ENCODE results near the gene ATP5MC2. TPM values are rescaled to one million over a fixed set of nuclear protein-coding genes. Genes with fewer than 3 reads are reported as not detected.
A peak's percentile ranks its signal among the peaks of the same experiment; 100 is the strongest.
"Not testable (repeated sequence)": the region's sequence is repeated elsewhere in the genome, so short reads cannot be mapped to it uniquely, and the experiment has no call there.

The ATP5MC2 gene
- total RNA-seq, 2 experiments from 2014 or later = 341 to 347 TPM

- CTCF ChIA-PET = interaction anchor here (0.8 to 2.2 kb wide), 2 partner anchors 9 to 176 kb away, joined by 4 to 7 read pairs; partner anchors contain the start of gene ATP5MC2
- POLR2A ChIA-PET = no interaction called here
- Mint-ChIP-seq H3K4me3 (no peak overlapping the region), H3K36me3 (ENCODE audit: low read depth) (no peaks in the 10 kb centered on the region), H3K9me3 (no peaks in the 10 kb centered on the region), H3K27me3 (peaks cover 19% of the 10 kb centered on the region), H3K27ac (no peak overlapping the region), H3K4me1 (no peaks in the 10 kb centered on the region)
- DNase-seq = no peak
These were observed 8.9 kb upstream of the ATP5MC2 start for GRCh38 chr12:53684654-53685220.

DNA sequence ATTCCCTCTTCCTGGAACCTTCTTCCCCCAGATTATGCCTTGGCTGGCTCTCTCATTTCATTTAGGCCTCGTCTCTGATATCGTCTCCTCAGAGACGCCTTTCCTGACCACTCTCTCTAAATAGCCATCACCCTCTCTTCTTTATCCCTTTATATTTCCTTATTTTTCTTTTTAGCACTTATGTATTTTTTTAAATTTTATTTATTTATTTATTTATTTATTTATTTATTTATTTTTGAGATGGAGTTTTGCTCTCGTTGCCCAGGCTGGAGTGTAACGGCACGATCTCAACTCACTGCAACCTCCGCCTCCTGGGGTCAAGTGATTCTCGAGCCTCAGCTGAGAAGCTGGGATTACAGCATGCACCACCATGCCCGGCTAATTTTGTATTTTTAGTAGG lies 8.1 kb upstream of the ATP5MC2 start:
- CTCF ChIA-PET = interaction anchor here (0.9 to 2.2 kb wide), 2 partner anchors 9 to 14 kb away, joined by 3 to 7 read pairs; partner anchors contain the start of gene ATP5MC2

GRCh38 chr12:53683494-53683893 lies 7.6 kb upstream of the ATP5MC2 start:
- H3K36me3 Mint-ChIP-seq (ENCODE audit: low read depth) = no peaks in the 10 kb centered on the region
- no peak overlapping the region for H3K4me3 Mint-ChIP-seq
- no peak overlapping the region for H3K27ac Mint-ChIP-seq
- H3K9me3 Mint-ChIP-seq = no peaks in the 10 kb centered on the region
- peaks cover 27% of the 10 kb centered on the region for H3K27me3 Mint-ChIP-seq
- no peaks in the 10 kb centered on the region for H3K4me1 Mint-ChIP-seq
- ChIA-PET CTCF (interaction anchor here (0.7 to 2.2 kb wide), 3 partner anchors 8 to 63 kb away, joined by 3 to 7 read pairs (median 3); partner anchors contain the start of gene ATP5MC2), POLR2A (interaction anchor here (1.4 kb wide), 1 partner anchor 19 kb away, joined by 3 read pairs; no protein-coding TSS in a partner anchor)
- DNase-seq = no peak

More for the DNA sequence above, 8.1 kb upstream of the ATP5MC2 start:
- H3K27ac Mint-ChIP-seq = no peak overlapping the region
- H3K36me3 Mint-ChIP-seq (ENCODE audit: low read depth) = no peaks in the 10 kb centered on the region
- peaks cover 25% of the 10 kb centered on the region for H3K27me3 Mint-ChIP-seq
- no peaks in the 10 kb centered on the region for H3K9me3 Mint-ChIP-seq
- no peak overlapping the region for H3K4me3 Mint-ChIP-seq
- POLR2A ChIA-PET = interaction anchor here (1.4 kb wide), 1 partner anchor 19 kb away, joined by 3 read pairs; no protein-coding TSS in a partner anchor
- DNase-seq = no peak
- H3K4me1 Mint-ChIP-seq = no peaks in the 10 kb centered on the region

GRCh38 chr12:53680061-53680460 lies 4.2 kb upstream of the ATP5MC2 start:
- POLR2A ChIA-PET; DNase-seq; H3K4me3 Mint-ChIP-seq; H3K27ac Mint-ChIP-seq; H3K36me3 Mint-ChIP-seq (ENCODE audit: low read depth); H3K9me3 Mint-ChIP-seq: not testable (repeated sequence)
- Mint-ChIP-seq H3K27me3 (peaks cover 38% of the 10 kb centered on the region), H3K4me1 (peaks cover 12% of the 10 kb centered on the region)
- CTCF ChIA-PET = interaction anchor here (0.7 to 1.0 kb wide), 2 partner anchors 63 to 66 kb away, joined by 3 read pairs; no protein-coding TSS in a partner anchor

DNA sequence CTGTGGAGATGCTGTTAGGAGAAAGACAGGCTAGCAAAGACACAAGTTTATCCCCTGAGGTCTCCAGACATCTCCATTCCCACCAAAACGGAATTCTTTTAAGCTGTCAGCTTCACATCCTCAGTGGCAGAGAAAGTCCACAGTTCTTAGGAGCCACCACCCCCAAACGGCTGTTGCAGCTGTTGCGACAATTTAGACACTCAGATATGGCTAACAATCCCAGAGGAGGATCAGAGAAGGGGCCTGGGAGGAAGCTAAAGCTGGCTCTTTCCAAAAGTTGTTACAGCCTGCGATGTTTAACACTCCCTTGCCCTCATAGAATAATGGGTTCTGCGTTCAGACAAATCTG lies 1.9 kb upstream of the ATP5MC2 start:
- H3K4me1 Mint-ChIP-seq = peaks cover 29% of the 10 kb centered on the region
- no peak overlapping the region for H3K27ac Mint-ChIP-seq
- H3K36me3 Mint-ChIP-seq (ENCODE audit: low read depth) = peaks cover 19% of the 10 kb centered on the region
- CTCF ChIA-PET = interaction anchor here (0.6 to 5.2 kb wide), 8 partner anchors 10 to 602 kb away, joined by 3 to 71 read pairs (median 4); partner anchors contain the start of gene CBX5
- H3K27me3 Mint-ChIP-seq = peaks cover 32% of the 10 kb centered on the region
- peak overlapping the region; percentile 30 for H3K4me3 Mint-ChIP-seq
- no peak for DNase-seq
- no peaks in the 10 kb centered on the region for H3K9me3 Mint-ChIP-seq
- POLR2A ChIA-PET = interaction anchor here (1.0 to 1.4 kb wide), 3 partner anchors 11 to 135 kb away, joined by 3 to 4 read pairs (median 3); no protein-coding TSS in a partner anchor

GRCh38 chr12:53677016-53677799 lies 1.3 kb upstream of the ATP5MC2 start:
- Mint-ChIP-seq H3K27ac (no peak overlapping the region), H3K36me3 (ENCODE audit: low read depth) (peaks cover 25% of the 10 kb centered on the region), H3K4me1 (peaks cover 35% of the 10 kb centered on the region), H3K9me3 (no peaks in the 10 kb centered on the region), H3K27me3 (peaks cover 32% of the 10 kb centered on the region), H3K4me3 (peak overlapping the region; percentile 85)
- DNase-seq = no peak
- CTCF ChIA-PET = interaction anchor here (0.6 to 5.2 kb wide), 13 partner anchors 10 to 603 kb away, joined by 3 to 71 read pairs (median 3); partner anchors contain the start of gene CBX5
- POLR2A ChIA-PET = interaction anchor here (1.0 to 3.3 kb wide), 5 partner anchors 11 to 134 kb away, joined by 3 to 34 read pairs (median 3); partner anchors contain the start of gene ATF7

DNA sequence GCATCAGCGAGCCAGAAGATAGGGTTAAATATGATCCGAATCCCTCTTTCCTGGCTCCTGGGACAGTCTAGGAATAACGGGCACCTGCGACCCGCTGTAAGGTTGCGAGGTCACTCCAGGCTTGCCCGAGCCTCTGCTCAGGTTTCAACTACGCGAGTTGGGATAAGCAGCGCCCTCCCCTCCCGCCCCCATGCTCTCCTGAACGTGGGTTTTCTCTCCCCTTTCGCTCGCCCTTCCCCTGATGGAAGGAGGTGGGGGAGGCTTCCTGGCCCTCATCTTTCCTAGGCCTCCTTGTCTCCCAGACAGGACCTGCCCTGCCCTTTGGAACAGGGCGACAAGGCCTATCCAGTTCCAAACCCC lies 753 bp upstream of the ATP5MC2 start:
- POLR2A ChIA-PET = interaction anchor here (1.0 to 3.3 kb wide), 13 partner anchors 10 to 177 kb away, joined by 3 to 34 read pairs (median 5); partner anchors contain the start of genes ATF7, CALCOCO1, MAP3K12 and TARBP2
- peak overlapping the region; percentile 85 for H3K4me3 Mint-ChIP-seq
- no peaks in the 10 kb centered on the region for H3K9me3 Mint-ChIP-seq
- H3K27me3 Mint-ChIP-seq = peaks cover 29% of the 10 kb centered on the region
- peak; percentile 24 for DNase-seq
- peaks cover 26% of the 10 kb centered on the region for H3K36me3 Mint-ChIP-seq (ENCODE audit: low read depth)
- no peak overlapping the region for H3K27ac Mint-ChIP-seq
- peaks cover 35% of the 10 kb centered on the region for H3K4me1 Mint-ChIP-seq
- CTCF ChIA-PET = interaction anchor here (0.5 to 5.2 kb wide), 19 partner anchors 11 to 673 kb away, joined by 3 to 71 read pairs (median 4); partner anchors contain the start of genes ATF7, PFDN5 and TARBP2

- ChIA-PET CTCF (interaction anchor here (0.6 to 5.2 kb wide), 38 partner anchors 8 to 1551 kb away, joined by 3 to 71 read pairs (median 4); partner anchors contain the start of genes ATF7, PFDN5, SMUG1 and SP1), POLR2A (interaction anchor here (0.7 to 3.3 kb wide), 16 partner anchors 10 to 330 kb away, joined by 3 to 34 read pairs (median 6); partner anchors contain the start of genes ATF7, CALCOCO1, MAP3K12 and SP1)
- H3K27ac Mint-ChIP-seq = peak overlapping the region; percentile 91
- peaks cover 28% of the 10 kb centered on the region for H3K27me3 Mint-ChIP-seq
- H3K9me3 Mint-ChIP-seq = no peaks in the 10 kb centered on the region
- peaks cover 40% of the 10 kb centered on the region for H3K4me1 Mint-ChIP-seq
- peak overlapping the region; percentile 85 for H3K4me3 Mint-ChIP-seq
- peaks cover 39% of the 10 kb centered on the region for H3K36me3 Mint-ChIP-seq (ENCODE audit: low read depth)
- DNase-seq = no peak
These were observed 744 bp downstream of the ATP5MC2 start for GRCh38 chr12:53674977-53675700.

GRCh38 chr12:53670971-53671370 lies 4.9 kb downstream of the ATP5MC2 start:
- H3K9me3 Mint-ChIP-seq = no peaks in the 10 kb centered on the region
- H3K27me3 Mint-ChIP-seq = no peaks in the 10 kb centered on the region
- no peak for DNase-seq
- peaks cover 58% of the 10 kb centered on the region for H3K36me3 Mint-ChIP-seq (ENCODE audit: low read depth)
- ChIA-PET POLR2A (no interaction called here), CTCF (interaction anchor here (1.4 to 1.7 kb wide), 2 partner anchors 13 to 128 kb away, joined by 3 to 7 read pairs; no protein-coding TSS in a partner anchor)
- H3K4me3 Mint-ChIP-seq = no peak overlapping the region
- no peak overlapping the region for H3K27ac Mint-ChIP-seq
- peaks cover 35% of the 10 kb centered on the region for H3K4me1 Mint-ChIP-seq

- H3K27me3 Mint-ChIP-seq = no peaks in the 10 kb centered on the region
- ChIA-PET POLR2A (no interaction called here), CTCF (interaction anchor here (1.4 to 1.7 kb wide), 2 partner anchors 13 to 127 kb away, joined by 3 to 7 read pairs; no protein-coding TSS in a partner anchor)
- no peaks in the 10 kb centered on the region for H3K9me3 Mint-ChIP-seq
- H3K36me3 Mint-ChIP-seq (ENCODE audit: low read depth) = peaks cover 65% of the 10 kb centered on the region
- peaks cover 31% of the 10 kb centered on the region for H3K4me1 Mint-ChIP-seq
- no peak overlapping the region for H3K4me3 Mint-ChIP-seq
- no peak overlapping the region for H3K27ac Mint-ChIP-seq
- no peak for DNase-seq
These were observed 5.6 kb downstream of the ATP5MC2 start for GRCh38 chr12:53670308-53670707.

DNA sequence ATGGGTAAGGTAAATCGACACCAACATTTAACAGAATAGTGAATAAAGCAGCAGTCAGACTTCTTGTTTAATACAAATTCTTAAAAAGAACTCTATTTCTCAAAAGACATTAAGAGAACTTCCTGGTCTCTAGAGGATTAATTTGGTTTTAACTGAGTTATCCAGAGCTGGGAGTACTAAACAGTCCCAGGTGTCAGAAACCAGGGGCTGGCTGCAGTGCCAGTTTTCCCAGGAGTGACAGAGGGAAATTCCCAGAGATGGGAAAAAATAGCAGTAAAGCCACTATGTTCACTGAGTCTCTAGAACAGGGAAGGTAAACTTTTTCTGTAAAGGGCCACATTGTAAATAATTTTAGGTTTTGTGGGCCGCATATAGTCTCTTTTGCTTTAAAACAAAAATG lies 8.8 kb downstream of the ATP5MC2 start:
- no peak for DNase-seq
- Mint-ChIP-seq H3K27me3 (no peaks in the 10 kb centered on the region), H3K4me1 (peaks cover 7% of the 10 kb centered on the region), H3K4me3 (no peak overlapping the region), H3K27ac (no peak overlapping the region), H3K9me3 (no peaks in the 10 kb centered on the region), H3K36me3 (ENCODE audit: low read depth) (peaks cover 62% of the 10 kb centered on the region)
- ChIA-PET POLR2A (no interaction called here), CTCF (interaction anchor here (0.6 to 2.3 kb wide), 3 partner anchors 8 to 123 kb away, joined by 3 to 10 read pairs (median 3); partner anchors contain the start of gene ATP5MC2)

- Mint-ChIP-seq H3K27ac (no peak overlapping the region), H3K4me1 (peaks cover 2% of the 10 kb centered on the region), H3K4me3 (no peak overlapping the region), H3K36me3 (ENCODE audit: low read depth) (peaks cover 49% of the 10 kb centered on the region), H3K9me3 (no peaks in the 10 kb centered on the region), H3K27me3 (no peaks in the 10 kb centered on the region)
- POLR2A ChIA-PET = interaction anchor here (1.1 to 2.0 kb wide), 2 partner anchors 10 to 19 kb away, joined by 3 to 7 read pairs; no protein-coding TSS in a partner anchor
- CTCF ChIA-PET = no interaction called here
- DNase-seq = no peak
These were observed 10.9 kb downstream of the ATP5MC2 start for GRCh38 chr12:53664936-53665335.

All from activated CD4-positive, alpha-beta memory T cell treated with anti-CD3 and anti-CD28 coated beads, Interleukin-2, amount 10 ng/mL, durations not matched to agents 7 days and 5 days (primary cell).